Endothelial cell (in vitro differentiated cells): ENCODE data around the gene AADAC. TPM values are rescaled to one million over a fixed set of nuclear protein-coding genes. Genes with fewer than 3 reads are reported as not detected.

Experiments used
- DNase-seq: peaks from one replicate; pipeline ENCODE4 v3.0.0; 2021; ENCODE audit warnings: low spot score
- H3K27ac Mint-ChIP-seq: one replicate; pipeline ENCODE4 v1.8.0; 2021; ENCODE audit warnings: mixed read lengths, inconsistent platforms; ENCODE audit not compliant: unreplicated experiment
- H3K27me3 Mint-ChIP-seq: one replicate; pipeline ENCODE4 v1.8.0; 2021; ENCODE audit warnings: mild to moderate bottlenecking, moderate library complexity, mixed read lengths, inconsistent platforms; ENCODE audit not compliant: unreplicated experiment
- H3K36me3 Mint-ChIP-seq: one replicate; pipeline ENCODE4 v1.8.0; 2021; ENCODE audit warnings: mild to moderate bottlenecking, low read depth, mixed read lengths, inconsistent platforms; ENCODE audit not compliant: unreplicated experiment
- H3K4me1 Mint-ChIP-seq: one replicate; pipeline ENCODE4 v1.8.0; 2021; ENCODE audit warnings: mild to moderate bottlenecking, mixed read lengths, inconsistent platforms; ENCODE audit not compliant: unreplicated experiment
- H3K4me3 Mint-ChIP-seq: one replicate; pipeline ENCODE4 v1.8.0; 2021; ENCODE audit warnings: mild to moderate bottlenecking, mixed read lengths, inconsistent platforms; ENCODE audit not compliant: unreplicated experiment
- H3K9me3 Mint-ChIP-seq: one replicate; pipeline ENCODE4 v1.8.0; 2021; ENCODE audit warnings: mixed read lengths, inconsistent platforms; ENCODE audit not compliant: unreplicated experiment
- total RNA-seq: library from RNA; stranded (reverse); fragmentation: NEBNext Ultra II Directional; extraction: Animal tissue kit (Norgen Biotek cat#: 25700); gene quantifications from one replicate; pipeline ENCODE4 v1.2.1, GENCODE V29; 2021; ENCODE audit not compliant: unreplicated experiment
- TF ChIP-seq, protein P1 (sequence below): fragments of 200-600 bp; sonication (generic); IDR thresholded peaks from one replicate; pipeline ENCODE4 v1.5.0; 2021; ENCODE audit warnings: antibody characterized with exemption; ENCODE audit not compliant: unreplicated experiment

Gene AADAC
- total RNA-seq, 1 donor from 2014 or later = not detected

DNA sequence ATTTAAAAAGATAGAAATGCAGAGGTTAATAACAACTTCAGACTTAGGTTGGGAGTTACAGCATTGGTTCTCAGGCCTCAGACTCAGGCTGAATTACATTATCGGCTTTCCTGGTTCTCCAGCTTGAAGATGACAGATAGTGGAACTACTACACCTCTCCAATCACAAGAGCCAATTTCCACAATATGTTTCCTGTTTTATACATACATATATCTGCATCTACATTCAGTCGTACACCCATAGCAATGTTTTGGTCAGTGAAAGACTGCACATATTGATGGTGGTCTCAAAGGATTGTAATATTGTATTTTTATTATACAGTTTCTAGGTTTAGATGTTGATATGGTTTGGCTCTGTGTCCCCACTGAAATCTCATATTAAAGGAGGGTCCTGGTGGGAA, 44.7 kb upstream of the AADAC start:
- H3K27me3 Mint-ChIP-seq = no peaks in the 10 kb centered on the region
- H3K36me3 Mint-ChIP-seq = no peaks in the 10 kb centered on the region
- no peak overlapping the region for H3K4me3 Mint-ChIP-seq
- no peak for DNase-seq
- TF ChIP-seq, protein P1, sequence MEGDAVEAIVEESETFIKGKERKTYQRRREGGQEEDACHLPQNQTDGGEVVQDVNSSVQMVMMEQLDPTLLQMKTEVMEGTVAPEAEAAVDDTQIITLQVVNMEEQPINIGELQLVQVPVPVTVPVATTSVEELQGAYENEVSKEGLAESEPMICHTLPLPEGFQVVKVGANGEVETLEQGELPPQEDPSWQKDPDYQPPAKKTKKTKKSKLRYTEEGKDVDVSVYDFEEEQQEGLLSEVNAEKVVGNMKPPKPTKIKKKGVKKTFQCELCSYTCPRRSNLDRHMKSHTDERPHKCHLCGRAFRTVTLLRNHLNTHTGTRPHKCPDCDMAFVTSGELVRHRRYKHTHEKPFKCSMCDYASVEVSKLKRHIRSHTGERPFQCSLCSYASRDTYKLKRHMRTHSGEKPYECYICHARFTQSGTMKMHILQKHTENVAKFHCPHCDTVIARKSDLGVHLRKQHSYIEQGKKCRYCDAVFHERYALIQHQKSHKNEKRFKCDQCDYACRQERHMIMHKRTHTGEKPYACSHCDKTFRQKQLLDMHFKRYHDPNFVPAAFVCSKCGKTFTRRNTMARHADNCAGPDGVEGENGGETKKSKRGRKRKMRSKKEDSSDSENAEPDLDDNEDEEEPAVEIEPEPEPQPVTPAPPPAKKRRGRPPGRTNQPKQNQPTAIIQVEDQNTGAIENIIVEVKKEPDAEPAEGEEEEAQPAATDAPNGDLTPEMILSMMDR = no peak
- H3K27ac Mint-ChIP-seq = peak overlapping the region; percentile 66
- H3K9me3 Mint-ChIP-seq = no peaks in the 10 kb centered on the region
- H3K4me1 Mint-ChIP-seq = peaks cover 4% of the 10 kb centered on the region

DNA sequence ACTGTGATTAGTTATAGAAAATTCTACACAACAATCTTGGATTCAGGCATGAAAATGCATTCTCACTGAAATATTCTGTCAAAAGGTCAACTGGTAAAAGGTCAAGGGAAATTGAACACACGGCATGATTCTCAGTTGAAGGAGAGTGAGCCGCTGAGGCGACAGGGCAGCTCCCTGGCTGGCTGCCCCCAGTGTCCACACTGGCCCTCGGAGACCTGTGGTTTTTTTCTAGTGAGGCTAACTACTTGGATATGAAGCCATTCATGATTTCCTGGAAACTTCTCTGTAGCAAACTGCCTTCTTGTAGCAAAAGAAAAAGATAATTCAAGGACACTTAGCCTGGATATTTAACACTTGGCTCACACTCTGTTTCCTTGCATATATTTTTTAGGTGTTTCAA, 43.0 kb upstream of the AADAC start:
- Mint-ChIP-seq H3K36me3 (no peaks in the 10 kb centered on the region), H3K4me3 (no peak overlapping the region), H3K27ac (no peak overlapping the region), H3K9me3 (no peaks in the 10 kb centered on the region), H3K4me1 (peaks cover 15% of the 10 kb centered on the region), H3K27me3 (no peaks in the 10 kb centered on the region)
- TF ChIP-seq, protein P1 = no peak
- no peak for DNase-seq

DNA sequence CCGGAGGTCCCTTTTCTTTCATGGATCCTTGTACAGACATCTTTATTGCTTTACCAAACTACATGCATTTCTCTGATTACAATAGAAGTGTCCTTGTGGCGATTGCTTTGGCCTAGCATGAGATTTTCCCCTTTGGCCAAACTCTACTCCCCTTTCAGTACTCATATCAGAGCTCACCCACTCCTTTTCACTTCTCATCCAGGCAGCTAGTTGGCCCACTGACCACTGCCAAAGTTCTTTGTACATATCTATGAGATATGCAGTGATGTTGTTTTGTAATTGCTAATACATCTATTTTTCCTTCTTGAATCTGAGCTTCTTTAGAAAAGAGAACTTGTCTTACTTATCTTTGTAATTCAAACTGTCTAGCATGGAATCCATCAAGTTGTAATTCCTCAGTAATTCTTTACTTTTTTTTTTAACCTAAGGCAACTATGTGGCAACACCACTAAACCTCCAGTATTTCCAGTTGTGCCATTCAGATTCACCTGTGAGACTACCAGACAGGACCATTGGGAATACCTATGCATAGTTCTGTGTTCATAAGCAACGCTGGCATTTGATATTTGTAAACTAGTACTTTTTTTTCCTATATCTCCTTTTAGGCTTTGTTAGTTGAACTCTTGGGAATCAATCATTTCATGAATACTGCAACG, 41.0 kb upstream of the AADAC start:
- TF ChIP-seq, protein P1 = no peak
- H3K4me3 Mint-ChIP-seq = no peak overlapping the region
- no peak overlapping the region for H3K27ac Mint-ChIP-seq
- no peaks in the 10 kb centered on the region for H3K9me3 Mint-ChIP-seq
- peaks cover 15% of the 10 kb centered on the region for H3K4me1 Mint-ChIP-seq
- no peaks in the 10 kb centered on the region for H3K36me3 Mint-ChIP-seq
- H3K27me3 Mint-ChIP-seq = no peaks in the 10 kb centered on the region
- DNase-seq = no peak

DNA sequence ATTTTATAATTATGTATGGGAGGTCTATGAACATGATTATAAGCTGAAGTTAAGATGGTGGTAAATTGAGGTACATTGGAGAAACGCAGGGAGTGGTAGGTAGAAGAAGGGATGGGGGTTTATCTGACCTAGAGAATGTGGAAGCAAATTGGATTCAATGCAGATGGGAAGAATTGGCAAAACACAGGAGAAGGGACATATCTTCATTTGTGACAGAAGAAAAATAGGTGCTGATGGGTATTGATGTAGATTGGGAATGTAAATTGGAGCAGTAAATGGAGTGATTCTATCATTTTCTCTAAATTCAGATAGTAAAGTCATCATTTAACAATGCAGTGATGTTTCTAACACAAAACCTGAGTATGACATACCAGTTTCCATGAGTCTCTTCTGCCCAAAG, 39.7 kb upstream of the AADAC start:
- Mint-ChIP-seq H3K4me1 (peaks cover 15% of the 10 kb centered on the region), H3K27me3 (peaks cover 2% of the 10 kb centered on the region), H3K36me3 (no peaks in the 10 kb centered on the region), H3K9me3 (no peaks in the 10 kb centered on the region), H3K4me3 (no peak overlapping the region), H3K27ac (no peak overlapping the region)
- TF ChIP-seq, protein P1 = no peak
- no peak for DNase-seq

DNA sequence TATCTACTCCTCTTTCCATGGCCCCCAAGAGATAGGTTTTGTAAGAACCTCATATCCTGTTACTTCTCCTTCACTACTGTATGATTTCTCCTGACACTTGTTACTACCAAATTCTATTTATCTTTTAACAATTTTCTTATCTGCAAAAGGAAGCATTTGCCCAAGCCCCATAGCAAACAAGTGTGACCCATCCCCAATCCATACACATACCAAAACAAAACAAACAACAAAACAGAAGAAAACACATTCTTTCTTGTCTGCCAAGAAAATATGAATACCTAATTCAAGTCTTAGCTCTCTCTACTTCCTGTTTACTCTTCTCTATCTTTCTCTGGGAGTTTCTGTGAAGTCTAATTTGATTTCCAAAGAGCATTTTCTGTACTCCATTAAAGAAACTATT, 39.0 kb upstream of the AADAC start:
- H3K27ac Mint-ChIP-seq = peak overlapping the region; percentile 57
- no peaks in the 10 kb centered on the region for H3K9me3 Mint-ChIP-seq
- no peaks in the 10 kb centered on the region for H3K36me3 Mint-ChIP-seq
- TF ChIP-seq, protein P1 = no peak
- H3K4me3 Mint-ChIP-seq = no peak overlapping the region
- peaks cover 15% of the 10 kb centered on the region for H3K4me1 Mint-ChIP-seq
- no peak for DNase-seq
- H3K27me3 Mint-ChIP-seq = peaks cover 2% of the 10 kb centered on the region
